Neuronal stem cell (in vitro differentiated cells): Measurements from ENCODE around the gene GLB1L3.

Experiments used
- DNase-seq: peaks from one replicate; pipeline ENCODE4 v3.0.0-alpha.2; 2013; ENCODE audit warnings: low spot score
- H2AFZ ChIP-seq: one replicate; pipeline ENCODE4 v1.6.1; 2013; ENCODE audit warnings: mild to moderate bottlenecking, low read length, inconsistent platforms
- H2AK5ac ChIP-seq: 2 replicates; pipeline ENCODE4 v1.6.1; 2013; ENCODE audit warnings: low read depth, mild to moderate bottlenecking, inconsistent platforms, low read length, moderate library complexity, mixed read lengths
- H2BK120ac ChIP-seq: 2 replicates; pipeline ENCODE4 v1.6.1; 2013; ENCODE audit warnings: low read depth, mild to moderate bottlenecking, inconsistent platforms, low read length, moderate library complexity, mixed read lengths
- H2BK12ac ChIP-seq: one replicate; pipeline ENCODE4 v1.6.1; 2013; ENCODE audit warnings: low read length, inconsistent platforms
- H2BK15ac ChIP-seq: 2 replicates; pipeline ENCODE4 v1.6.1; 2013; ENCODE audit warnings: mild to moderate bottlenecking, low read length, inconsistent platforms, mixed read lengths
- H2BK5ac ChIP-seq: one replicate; pipeline ENCODE4 v1.6.1; 2013; ENCODE audit warnings: inconsistent platforms, mild to moderate bottlenecking, low read length, moderate library complexity
- H3K14ac ChIP-seq: one replicate; pipeline ENCODE4 v1.6.1; 2013; ENCODE audit warnings: low read length, inconsistent platforms
- H3K18ac ChIP-seq: 2 replicates; pipeline ENCODE4 v1.6.1; 2013; ENCODE audit warnings: low read length, inconsistent platforms
- H3K23ac ChIP-seq: 2 replicates; pipeline ENCODE4 v1.6.1; 2013; ENCODE audit warnings: low read depth, mild to moderate bottlenecking, mixed read lengths, low read length, inconsistent platforms; ENCODE audit not compliant: poor library complexity
- H3K27ac ChIP-seq: replicated peaks from 3 replicates; pipeline ENCODE4 v1.5.1; 2013; ENCODE audit warnings: low read length, inconsistent platforms
- H3K27me3 ChIP-seq, 3 experiments: 2 replicates each; pipeline ENCODE4 v1.6.1; 2013; ENCODE audit warnings: low read length in 3 of 3, mild to moderate bottlenecking in 2 of 3, inconsistent platforms in 1 of 3, low read depth in 1 of 3, mixed read lengths in 1 of 3, moderate library complexity in 1 of 3; ENCODE audit not compliant: control insufficient read depth in 3 of 3, insufficient read depth in 3 of 3
- H3K36me3 ChIP-seq, 2 donors: replicated peaks in 1 of 2; 2 replicates each; pipeline ENCODE4 v1.6.1; 2013; ENCODE audit warnings: low read length in 2 of 2; ENCODE audit not compliant: control insufficient read depth in 2 of 2, insufficient read depth in 2 of 2
- H3K4ac ChIP-seq: 2 replicates; pipeline ENCODE4 v1.6.1; 2013; ENCODE audit warnings: inconsistent platforms, mild to moderate bottlenecking, low read length, moderate library complexity
- H3K4me1 ChIP-seq, 2 donors: 1 replicate in 1 of 2; 2 replicates in 1 of 2; pipeline ENCODE4 v1.6.1; 2013; ENCODE audit warnings: low read length in 2 of 2, low read depth in 1 of 2; ENCODE audit not compliant: control insufficient read depth in 2 of 2, insufficient read depth in 1 of 2
- H3K4me2 ChIP-seq: one replicate; pipeline ENCODE4 v1.6.1; 2013; ENCODE audit warnings: mild to moderate bottlenecking, low read length, inconsistent platforms; ENCODE audit not compliant: insufficient read depth, poor library complexity, severe bottlenecking
- H3K4me3 ChIP-seq, 2 donors: 2 replicates each; pipeline ENCODE4 v1.5.1; 2013; ENCODE audit warnings: low read length in 2 of 2, mild to moderate bottlenecking in 2 of 2, inconsistent platforms in 1 of 2, moderate library complexity in 1 of 2
- H3K79me1 ChIP-seq: one replicate; pipeline ENCODE4 v1.6.1; 2013; ENCODE audit warnings: low read depth, mild to moderate bottlenecking, inconsistent platforms, low read length, moderate library complexity
- H3K9ac ChIP-seq: one replicate; pipeline ENCODE4 v1.6.1; 2013; ENCODE audit warnings: mild to moderate bottlenecking, low read depth, low read length, inconsistent platforms; ENCODE audit not compliant: poor library complexity
- H3K9me3 ChIP-seq, 2 donors: replicated peaks in 1 of 2; 2 replicates each; pipeline versions ENCODE3 to v1.6.1; 2013; ENCODE audit warnings: low read length in 2 of 2, mild to moderate bottlenecking in 2 of 2, inconsistent platforms in 1 of 2, low read depth in 1 of 2, mixed read lengths in 1 of 2, moderate library complexity in 1 of 2; ENCODE audit not compliant: control insufficient read depth in 2 of 2, insufficient read depth in 1 of 2
- H4K8ac ChIP-seq: one replicate; pipeline ENCODE4 v1.6.1; 2013; ENCODE audit warnings: low read depth, mild to moderate bottlenecking, inconsistent platforms, low read length, moderate library complexity
- H4K91ac ChIP-seq: one replicate; pipeline ENCODE4 v1.6.1; 2013; ENCODE audit warnings: low read length, low read depth, mild to moderate bottlenecking, inconsistent platforms; ENCODE audit not compliant: poor library complexity
- WGBS, 2 donors: extraction: QIAGEN DNeasy Blood & Tissue Kit; methylation state at CpG; one replicate each; pipeline ENCODE4 v1.1.7; 2013; ENCODE audit warnings: missing lambda C conversion rate in 2 of 2, mixed read lengths in 1 of 2; ENCODE audit not compliant: insufficient read length in 2 of 2, insufficient replicate concordance in 1 of 2; ENCODE audit errors: extremely low coverage in 2 of 2; 5-methylcytosine and 5-hydroxymethylcytosine counted together

GLB1L3 gene

GRCh38 chr11:134357545-134357839 is 81.3 kb downstream of the GLB1L3 start:
- WGBS, 2 donors: no CpG with 5 or more reads among the region's 8 CpGs
- Histone ChIP-seq H2BK120ac (no peak overlapping the region), H3K79me1 (no peaks in the 10 kb centered on the region), H3K27ac (no peak overlapping the region), H3K14ac (peak overlapping the region; percentile 47), H3K36me3 (no peaks in the 10 kb centered on the region), H4K8ac (no peak overlapping the region), H4K91ac (no peak overlapping the region), H3K9me3 (no peaks in the 10 kb centered on the region), H3K4me2 (no peak overlapping the region), H2AK5ac (no peak overlapping the region), H3K4ac (no peak overlapping the region), H3K9ac (no peak overlapping the region), H3K18ac (no peak overlapping the region), H3K23ac (no peak overlapping the region), H2BK5ac (peak overlapping the region; percentile 48), H2BK12ac (peak overlapping the region; percentile 17), H3K4me3 (no peak overlapping the region), H2AFZ (no peak overlapping the region), H2BK15ac (no peak overlapping the region), H3K4me1 (no peaks in the 10 kb centered on the region), H3K27me3 (peaks cover 0 to 3% (median 0%) of the 10 kb centered on the region in 3 experiments)
- no peak for DNase-seq

DNA sequence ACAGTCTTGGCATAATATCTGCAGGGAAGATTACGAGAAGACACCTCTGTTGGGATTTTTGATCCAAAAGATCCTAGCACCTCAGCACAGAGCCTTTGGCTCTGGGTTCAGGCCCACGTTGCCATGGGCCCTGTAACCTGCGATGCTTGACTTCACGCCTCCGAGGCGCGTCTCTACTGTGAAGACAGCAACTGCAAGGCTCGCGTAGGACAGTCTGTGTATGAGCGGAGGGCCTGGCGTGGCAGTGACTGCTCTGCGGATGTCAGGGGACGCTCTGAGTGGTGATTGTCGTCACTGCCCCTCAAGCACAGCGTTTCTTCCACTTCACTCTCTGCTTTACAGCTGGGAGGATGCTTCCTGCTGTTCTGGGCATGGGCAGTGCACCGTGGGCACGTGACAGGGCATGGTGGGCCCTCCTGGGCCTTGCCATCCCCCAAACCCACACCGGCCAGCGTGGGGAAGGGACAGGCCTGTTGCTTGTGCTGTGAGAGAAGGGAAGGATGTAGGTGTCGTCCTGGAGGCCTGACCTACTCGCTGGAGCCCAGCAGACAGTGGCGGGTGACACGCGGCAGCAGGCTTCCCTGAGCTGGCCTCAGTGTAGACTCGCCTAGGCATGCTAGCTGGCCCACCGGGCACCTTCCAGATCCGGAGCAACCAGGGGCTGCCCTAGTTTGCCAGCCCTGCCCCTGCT is 82.1 kb downstream of the GLB1L3 start:
- H2BK12ac ChIP-seq: no peak overlapping the region
- H3K9me3 ChIP-seq: no peaks in the 10 kb centered on the region
- no peak for DNase-seq
- no peak overlapping the region for H4K91ac ChIP-seq
- H3K4me3 ChIP-seq: no peak overlapping the region
- no peak overlapping the region for H3K9ac ChIP-seq
- no peak overlapping the region for H2AK5ac ChIP-seq
- H2BK120ac ChIP-seq: no peak overlapping the region
- H3K4me2 ChIP-seq: no peak overlapping the region
- H3K4me1 ChIP-seq: no peaks in the 10 kb centered on the region
- H4K8ac ChIP-seq: no peak overlapping the region
- H3K18ac ChIP-seq: no peak overlapping the region
- H3K23ac ChIP-seq: no peak overlapping the region
- no peak overlapping the region for H2AFZ ChIP-seq
- H2BK15ac ChIP-seq: no peak overlapping the region
- H3K4ac ChIP-seq: no peak overlapping the region
- no CpG with 5 or more reads among the region's 27 CpGs for WGBS, 2 donors
- no peaks in the 10 kb centered on the region for H3K79me1 ChIP-seq
- no peak overlapping the region for H3K14ac ChIP-seq
- peaks cover 0 to 3% (median 0%) of the 10 kb centered on the region in 3 experiments for H3K27me3 ChIP-seq
- H3K36me3 ChIP-seq: no peaks in the 10 kb centered on the region
- no peak overlapping the region for H3K27ac ChIP-seq
- peak overlapping the region; percentile 2 for H2BK5ac ChIP-seq

GRCh38 chr11:134358856-134359490 is 82.8 kb downstream of the GLB1L3 start:
- H3K79me1 ChIP-seq: no peaks in the 10 kb centered on the region
- H2BK5ac ChIP-seq: peak overlapping the region; percentile 2
- no peaks in the 10 kb centered on the region for H3K9me3 ChIP-seq
- no peak overlapping the region for H3K4ac ChIP-seq
- H4K8ac ChIP-seq: no peak overlapping the region
- H3K23ac ChIP-seq: peak overlapping the region; percentile 29
- no peak overlapping the region for H3K14ac ChIP-seq
- no peak overlapping the region for H2BK12ac ChIP-seq
- peak overlapping the region; percentile 15 for H2AK5ac ChIP-seq
- H3K27ac ChIP-seq: no peak overlapping the region
- H3K27me3 ChIP-seq: peaks cover 0 to 3% (median 0%) of the 10 kb centered on the region in 3 experiments
- WGBS, 2 donors: no CpG with 5 or more reads among the region's 18 CpGs
- no peak overlapping the region for H2BK120ac ChIP-seq
- H2BK15ac ChIP-seq: no peak overlapping the region
- H3K36me3 ChIP-seq: no peaks in the 10 kb centered on the region
- DNase-seq: no peak
- H3K18ac ChIP-seq: no peak overlapping the region
- H3K4me3 ChIP-seq: no peak overlapping the region
- H3K4me2 ChIP-seq: no peak overlapping the region
- H4K91ac ChIP-seq: peak overlapping the region; percentile 32
- no peaks in the 10 kb centered on the region for H3K4me1 ChIP-seq
- H2AFZ ChIP-seq: no peak overlapping the region
- peak overlapping the region; percentile 24 for H3K9ac ChIP-seq

DNA sequence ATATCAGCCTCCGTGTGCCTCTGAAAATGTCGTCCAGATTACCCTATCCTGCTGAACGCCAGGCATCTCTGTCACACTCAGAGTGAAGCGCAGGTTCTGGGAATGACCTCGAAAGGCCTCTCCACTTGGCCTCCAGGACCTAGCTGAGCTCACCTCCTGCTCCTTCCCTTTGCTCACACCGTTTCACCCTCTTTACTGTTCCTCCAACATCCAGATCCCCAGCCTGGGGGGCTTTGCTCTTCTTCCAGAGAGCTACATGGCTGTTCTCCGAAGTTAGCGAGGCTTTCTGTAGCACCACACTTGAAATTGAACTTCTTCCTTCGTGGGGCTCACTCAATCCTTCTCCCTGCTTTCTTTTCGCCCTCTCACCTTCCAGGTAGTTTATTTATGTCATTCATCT is 83.5 kb downstream of the GLB1L3 start:
- H4K91ac ChIP-seq: peak overlapping the region; percentile 32
- H3K9me3 ChIP-seq: no peaks in the 10 kb centered on the region
- H3K23ac ChIP-seq: peak overlapping the region; percentile 29
- no CpG with 5 or more reads among the region's 10 CpGs for WGBS, 2 donors
- no peak overlapping the region for H3K9ac ChIP-seq
- no peak overlapping the region for H3K14ac ChIP-seq
- no peak overlapping the region for H2BK120ac ChIP-seq
- H3K79me1 ChIP-seq: no peaks in the 10 kb centered on the region
- DNase-seq: no peak
- no peak overlapping the region for H3K4ac ChIP-seq
- peak overlapping the region; percentile 78 for H2AFZ ChIP-seq
- no peaks in the 10 kb centered on the region for H3K4me1 ChIP-seq
- no peak overlapping the region for H2BK12ac ChIP-seq
- H3K18ac ChIP-seq: peak overlapping the region; percentile 12
- no peak overlapping the region for H2BK15ac ChIP-seq
- H3K27ac ChIP-seq: no peak overlapping the region
- H2AK5ac ChIP-seq: peak overlapping the region; percentile 51
- H3K4me2 ChIP-seq: no peak overlapping the region
- peak overlapping the region; percentile 44 for H4K8ac ChIP-seq
- H3K36me3 ChIP-seq: no peaks in the 10 kb centered on the region
- H3K4me3 ChIP-seq: no peak overlapping the region
- H3K27me3 ChIP-seq: peaks cover 0 to 3% (median 0%) of the 10 kb centered on the region in 3 experiments
- peak overlapping the region; percentile 2 for H2BK5ac ChIP-seq
